Measurements from ENCODE around the gene SLC35F3. TPM values are rescaled to one million over a fixed set of nuclear protein-coding genes. Genes with fewer than 3 reads are reported as not detected.

The SLC35F3 gene
- total RNA-seq, 1 donor, result not detected

DNA sequence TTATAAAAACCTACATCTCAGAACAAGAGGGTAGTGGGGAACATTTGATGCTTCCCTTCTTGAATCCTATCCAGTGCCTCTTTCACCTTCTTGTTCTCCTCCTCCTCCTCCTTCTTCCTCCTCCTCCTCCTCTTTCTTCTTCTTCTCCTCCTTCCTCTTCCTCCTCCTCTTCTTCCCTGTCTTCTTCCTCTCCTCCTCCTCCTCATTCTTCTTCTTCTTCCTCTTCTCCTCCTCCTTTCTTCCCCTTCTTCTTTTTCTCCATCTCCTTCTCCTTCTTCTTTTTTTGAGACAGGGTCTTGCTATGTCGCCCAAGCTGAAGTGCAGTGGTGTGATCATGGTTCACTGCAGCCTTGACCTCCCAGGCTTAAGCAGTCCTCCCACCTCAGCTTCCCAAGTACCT is 31.9 kb downstream of the SLC35F3 start:
- H3K27me3 ChIP-seq (ENCODE audit: insufficient read depth, low read length), result no peaks in the 10 kb centered on the region
- TF ChIP-seq, protein P1, sequence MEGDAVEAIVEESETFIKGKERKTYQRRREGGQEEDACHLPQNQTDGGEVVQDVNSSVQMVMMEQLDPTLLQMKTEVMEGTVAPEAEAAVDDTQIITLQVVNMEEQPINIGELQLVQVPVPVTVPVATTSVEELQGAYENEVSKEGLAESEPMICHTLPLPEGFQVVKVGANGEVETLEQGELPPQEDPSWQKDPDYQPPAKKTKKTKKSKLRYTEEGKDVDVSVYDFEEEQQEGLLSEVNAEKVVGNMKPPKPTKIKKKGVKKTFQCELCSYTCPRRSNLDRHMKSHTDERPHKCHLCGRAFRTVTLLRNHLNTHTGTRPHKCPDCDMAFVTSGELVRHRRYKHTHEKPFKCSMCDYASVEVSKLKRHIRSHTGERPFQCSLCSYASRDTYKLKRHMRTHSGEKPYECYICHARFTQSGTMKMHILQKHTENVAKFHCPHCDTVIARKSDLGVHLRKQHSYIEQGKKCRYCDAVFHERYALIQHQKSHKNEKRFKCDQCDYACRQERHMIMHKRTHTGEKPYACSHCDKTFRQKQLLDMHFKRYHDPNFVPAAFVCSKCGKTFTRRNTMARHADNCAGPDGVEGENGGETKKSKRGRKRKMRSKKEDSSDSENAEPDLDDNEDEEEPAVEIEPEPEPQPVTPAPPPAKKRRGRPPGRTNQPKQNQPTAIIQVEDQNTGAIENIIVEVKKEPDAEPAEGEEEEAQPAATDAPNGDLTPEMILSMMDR (IDR thresholded peaks at IDR 0.05; ENCODE audit: extremely low read depth, low read depth, low read length), result no peak
- H3K4me2 ChIP-seq (ENCODE audit: insufficient read depth, low read length), result no peak overlapping the region
- H3K79me2 ChIP-seq (ENCODE audit: insufficient read depth, low read length), result no peaks in the 10 kb centered on the region
- H3K27ac ChIP-seq (ENCODE audit: low read depth, low read length), result no peak overlapping the region
- H3K9me3 ChIP-seq (ENCODE audit: low read depth, low read length), result no peaks in the 10 kb centered on the region
- no peaks in the 10 kb centered on the region for H3K4me1 ChIP-seq (ENCODE audit: insufficient read depth, low read length)
- H3K36me3 ChIP-seq (ENCODE audit: insufficient read depth, low read length), result no peaks in the 10 kb centered on the region
- no peak for DNase-seq (ENCODE audit: insufficient read length, low spot score, missing footprints)
- H4K20me1 ChIP-seq (ENCODE audit: insufficient read depth, low read length), result no peaks in the 10 kb centered on the region
- no peak overlapping the region for H3K4me3 ChIP-seq (ENCODE audit: insufficient read depth, low read length)
- H2AFZ ChIP-seq (ENCODE audit: low read length), result no peak overlapping the region

DNA sequence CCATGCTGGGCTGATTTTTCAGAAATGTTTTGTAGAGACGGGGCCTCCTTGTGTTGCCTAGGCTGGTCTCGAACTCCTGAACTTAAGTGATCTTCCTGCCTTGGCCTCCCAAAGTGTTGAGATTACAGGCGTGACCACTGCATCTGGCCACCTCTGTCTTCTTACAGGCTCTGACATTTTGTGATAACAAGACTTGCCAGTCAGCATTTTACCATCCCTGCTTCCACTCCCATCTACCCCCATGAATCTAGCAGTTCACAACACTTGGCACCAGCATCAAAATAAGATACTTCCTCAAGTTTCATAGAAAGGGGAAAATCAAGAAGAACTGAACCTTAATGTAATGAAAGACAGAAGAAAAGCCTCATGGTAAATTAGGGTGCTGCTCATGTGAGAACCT is 32.4 kb downstream of the SLC35F3 start:
- Histone ChIP-seq H3K4me1 (ENCODE audit: insufficient read depth, low read length) (no peaks in the 10 kb centered on the region), H4K20me1 (ENCODE audit: insufficient read depth, low read length) (no peaks in the 10 kb centered on the region), H3K27ac (ENCODE audit: low read depth, low read length) (no peak overlapping the region), H3K4me2 (ENCODE audit: insufficient read depth, low read length) (no peak overlapping the region), H3K4me3 (ENCODE audit: insufficient read depth, low read length) (no peak overlapping the region), H2AFZ (ENCODE audit: low read length) (no peak overlapping the region), H3K27me3 (ENCODE audit: insufficient read depth, low read length) (no peaks in the 10 kb centered on the region), H3K9me3 (ENCODE audit: low read depth, low read length) (no peaks in the 10 kb centered on the region), H3K79me2 (ENCODE audit: insufficient read depth, low read length) (no peaks in the 10 kb centered on the region), H3K36me3 (ENCODE audit: insufficient read depth, low read length) (no peaks in the 10 kb centered on the region)
- TF ChIP-seq, protein P1 (IDR thresholded peaks at IDR 0.05; ENCODE audit: extremely low read depth, low read depth, low read length), result no peak
- no peak for DNase-seq (ENCODE audit: insufficient read length, low spot score, missing footprints)

DNA sequence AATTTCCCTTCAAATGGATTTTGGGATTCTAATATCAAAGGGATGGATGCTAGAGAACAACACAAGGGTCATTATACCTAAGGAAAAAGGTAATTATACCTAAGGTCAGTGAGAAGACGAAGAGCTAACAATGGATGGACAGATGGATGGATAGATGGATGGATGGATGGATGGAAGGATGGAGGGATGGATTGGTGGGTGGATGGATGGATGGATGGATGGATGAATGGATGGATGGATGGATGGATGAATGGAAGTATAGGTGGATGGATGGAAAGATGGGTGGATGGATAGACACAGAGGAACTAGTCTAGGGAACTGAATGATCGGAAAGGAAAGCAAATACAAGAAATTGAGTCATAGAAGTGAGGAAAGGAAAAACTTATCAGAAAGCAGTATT is 34.0 kb downstream of the SLC35F3 start:
- H3K27ac ChIP-seq (ENCODE audit: low read depth, low read length), result no peak overlapping the region
- H3K4me1 ChIP-seq (ENCODE audit: insufficient read depth, low read length), result no peaks in the 10 kb centered on the region
- TF ChIP-seq, protein P1 (IDR thresholded peaks at IDR 0.05; ENCODE audit: extremely low read depth, low read depth, low read length), result no peak
- H3K9me3 ChIP-seq (ENCODE audit: low read depth, low read length), result no peaks in the 10 kb centered on the region
- no peaks in the 10 kb centered on the region for H3K79me2 ChIP-seq (ENCODE audit: insufficient read depth, low read length)
- H4K20me1 ChIP-seq (ENCODE audit: insufficient read depth, low read length), result no peaks in the 10 kb centered on the region
- H3K4me3 ChIP-seq (ENCODE audit: insufficient read depth, low read length), result no peak overlapping the region
- no peaks in the 10 kb centered on the region for H3K27me3 ChIP-seq (ENCODE audit: insufficient read depth, low read length)
- no peak for DNase-seq (ENCODE audit: insufficient read length, low spot score, missing footprints)
- H2AFZ ChIP-seq (ENCODE audit: low read length), result no peak overlapping the region
- H3K36me3 ChIP-seq (ENCODE audit: insufficient read depth, low read length), result no peaks in the 10 kb centered on the region
- H3K4me2 ChIP-seq (ENCODE audit: insufficient read depth, low read length), result no peak overlapping the region

DNA sequence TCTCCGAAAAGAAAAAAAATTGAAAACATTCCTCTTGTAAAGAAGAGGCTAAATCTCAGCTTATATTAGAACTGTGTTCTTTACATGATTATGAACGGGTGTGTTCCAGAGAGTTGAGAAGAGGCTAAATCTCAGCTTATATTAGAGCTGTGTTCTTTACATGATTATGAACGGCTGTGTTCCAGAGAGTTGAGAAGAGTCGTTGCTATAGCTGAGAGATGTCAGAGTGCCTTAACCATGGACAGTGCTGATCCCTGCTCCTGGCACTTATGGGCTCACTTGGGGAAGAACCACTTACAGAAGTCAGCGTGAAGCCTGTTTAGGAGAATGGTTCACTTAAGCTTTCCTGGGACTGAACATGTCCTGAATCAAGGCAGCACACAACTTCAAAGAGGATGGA is 35.0 kb downstream of the SLC35F3 start:
- Histone ChIP-seq H3K4me1 (ENCODE audit: insufficient read depth, low read length) (no peaks in the 10 kb centered on the region), H3K4me2 (ENCODE audit: insufficient read depth, low read length) (no peak overlapping the region), H4K20me1 (ENCODE audit: insufficient read depth, low read length) (no peaks in the 10 kb centered on the region), H3K27me3 (ENCODE audit: insufficient read depth, low read length) (no peaks in the 10 kb centered on the region), H2AFZ (ENCODE audit: low read length) (no peak overlapping the region), H3K4me3 (ENCODE audit: insufficient read depth, low read length) (no peak overlapping the region), H3K27ac (ENCODE audit: low read depth, low read length) (no peak overlapping the region), H3K9me3 (ENCODE audit: low read depth, low read length) (no peaks in the 10 kb centered on the region), H3K79me2 (ENCODE audit: insufficient read depth, low read length) (no peaks in the 10 kb centered on the region), H3K36me3 (ENCODE audit: insufficient read depth, low read length) (no peaks in the 10 kb centered on the region)
- DNase-seq (ENCODE audit: insufficient read length, low spot score, missing footprints), result no peak
- TF ChIP-seq, protein P1 (IDR thresholded peaks at IDR 0.05; ENCODE audit: extremely low read depth, low read depth, low read length), result no peak
